GM18519 (cell line): Measurements from ENCODE around the gene UBE2L5.

Experiments
- ATAC-seq: cut with Tn5 transposase; IDR thresholded peaks from one replicate; pipeline ENCODE4 v1.9.1; 2021; ENCODE audit warnings: mild to moderate bottlenecking, moderate library complexity; ENCODE audit not compliant: unreplicated experiment, low FRiP score

The UBE2L5 gene

GRCh38 chr13:30466358-30466714 lies 44.0 kb downstream of the UBE2L5 start:
- ATAC-seq = no peak

DNA sequence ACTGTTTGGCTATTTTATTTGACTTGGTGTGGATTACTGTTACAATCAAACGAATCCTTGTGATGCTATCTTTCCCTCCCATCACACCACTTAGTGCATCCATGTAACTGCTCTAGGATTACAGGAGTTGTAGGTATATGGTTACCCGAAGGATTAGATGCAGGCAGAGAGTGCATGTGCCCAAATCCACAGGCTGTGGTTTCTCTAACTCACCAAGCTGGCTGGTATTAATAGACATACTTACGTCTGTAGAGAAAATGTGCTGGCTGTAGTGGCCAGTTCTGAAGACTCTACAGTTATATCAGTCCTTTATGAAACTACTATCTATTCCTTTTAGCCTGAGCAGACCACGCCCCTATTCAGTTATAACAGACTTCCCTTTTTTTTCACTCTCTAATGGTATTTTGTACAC lies 44.6 kb downstream of the UBE2L5 start:
- no peak for ATAC-seq

- ATAC-seq = no peak
These were observed 51.4 kb downstream of the UBE2L5 start for GRCh38 chr13:30473675-30474074.

- peak; percentile 88 for ATAC-seq
These were observed 55.3 kb downstream of the UBE2L5 start for GRCh38 chr13:30477346-30478195.
